A549 treated with Mapracorat at 1 μM for 4 hours (cell line): Measurements from ENCODE around the gene RADX. TPM values are rescaled to one million over a fixed set of nuclear protein-coding genes. Genes with fewer than 3 reads are reported as not detected.

Source experiments
- total RNA-seq: library from RNA; stranded (reverse); fragments of 200-300 nt; extraction: Qiagen RNA extraction; gene quantifications from 5 replicates; pipeline ENCODE4 v1.2.3, GENCODE V29; 2022

The RADX gene
- 0.05 to 0.19 TPM (median 0.09 TPM) in 5 replicates for total RNA-seq

GRCh38 chrX:106611679-106612392, at the start of gene RADX:
Gene RADX (plus strand): TSS chrX:106611978. CDS start chrX:106612081, 103 bp downstream.

GRCh38 chrX:106726485-106727437, 115.0 kb downstream of the RADX start, which contains the start of gene RNF128:
Gene RNF128 (plus strand): TSS chrX:106726701. CDS start chrX:106726914, 213 bp downstream.

Other genes with a start within 250 kb of the RADX start
- gene RNF128, start 114.7 kb downstream of the RADX start, total RNA-seq, result 0.06 TPM in 1 of 5 replicates, not detected in the others
- 0.81 to 1.3 TPM (median 0.95 TPM) in 5 replicates for gene TBC1D8B, start 190.7 kb downstream of the RADX start, total RNA-seq